HL-60 (cell line): ENCODE measurements around the gene KRTAP10-2.

ENCODE experiments used
- POLR2AphosphoS5 ChIP-seq: IDR thresholded peaks from 2 replicates; pipeline ENCODE4 v1.6.1; 2012; ENCODE audit warnings: low read depth
- TF ChIP-seq, protein P1 (sequence below): IDR thresholded peaks from one replicate; pipeline ENCODE4 v1.5.1; 2011; ENCODE audit warnings: low read length, control low read depth, inconsistent platforms; ENCODE audit not compliant: insufficient read depth

DNA sequence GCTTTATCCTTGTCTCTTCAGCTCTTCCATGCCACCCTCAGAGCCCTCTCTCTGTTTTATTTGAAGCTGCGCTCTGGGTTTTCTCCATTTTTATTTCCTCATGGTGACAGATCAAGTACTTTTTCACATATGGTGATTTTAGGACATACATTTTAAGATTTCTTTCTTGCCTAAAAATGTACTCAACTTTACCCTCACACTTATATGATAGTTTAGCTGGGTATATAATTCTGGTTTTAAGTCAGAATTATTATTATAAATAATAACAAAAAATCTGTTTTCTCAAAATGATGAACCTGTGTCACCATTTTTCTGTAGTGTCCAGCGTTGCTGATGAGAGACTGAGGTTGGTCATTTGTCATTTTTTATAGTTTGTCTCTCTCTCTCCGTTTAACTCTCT lies 29.9 kb upstream of the KRTAP10-2 start:
- TF ChIP-seq POLR2AphosphoS5, result no peak
- TF ChIP-seq, protein P1, sequence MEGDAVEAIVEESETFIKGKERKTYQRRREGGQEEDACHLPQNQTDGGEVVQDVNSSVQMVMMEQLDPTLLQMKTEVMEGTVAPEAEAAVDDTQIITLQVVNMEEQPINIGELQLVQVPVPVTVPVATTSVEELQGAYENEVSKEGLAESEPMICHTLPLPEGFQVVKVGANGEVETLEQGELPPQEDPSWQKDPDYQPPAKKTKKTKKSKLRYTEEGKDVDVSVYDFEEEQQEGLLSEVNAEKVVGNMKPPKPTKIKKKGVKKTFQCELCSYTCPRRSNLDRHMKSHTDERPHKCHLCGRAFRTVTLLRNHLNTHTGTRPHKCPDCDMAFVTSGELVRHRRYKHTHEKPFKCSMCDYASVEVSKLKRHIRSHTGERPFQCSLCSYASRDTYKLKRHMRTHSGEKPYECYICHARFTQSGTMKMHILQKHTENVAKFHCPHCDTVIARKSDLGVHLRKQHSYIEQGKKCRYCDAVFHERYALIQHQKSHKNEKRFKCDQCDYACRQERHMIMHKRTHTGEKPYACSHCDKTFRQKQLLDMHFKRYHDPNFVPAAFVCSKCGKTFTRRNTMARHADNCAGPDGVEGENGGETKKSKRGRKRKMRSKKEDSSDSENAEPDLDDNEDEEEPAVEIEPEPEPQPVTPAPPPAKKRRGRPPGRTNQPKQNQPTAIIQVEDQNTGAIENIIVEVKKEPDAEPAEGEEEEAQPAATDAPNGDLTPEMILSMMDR, result no peak
